CD4-positive, alpha-beta T cell treated with Interleukin-6 at 100 ng/mL for 8 hours (primary cell): Measurements from ENCODE around the gene CSRNP3.

Experiments
- DNase-seq: peaks from one replicate; pipeline ENCODE4 v3.0.0-alpha.2; 2020; ENCODE audit warnings: mixed read lengths, low spot score

Gene CSRNP3

DNA sequence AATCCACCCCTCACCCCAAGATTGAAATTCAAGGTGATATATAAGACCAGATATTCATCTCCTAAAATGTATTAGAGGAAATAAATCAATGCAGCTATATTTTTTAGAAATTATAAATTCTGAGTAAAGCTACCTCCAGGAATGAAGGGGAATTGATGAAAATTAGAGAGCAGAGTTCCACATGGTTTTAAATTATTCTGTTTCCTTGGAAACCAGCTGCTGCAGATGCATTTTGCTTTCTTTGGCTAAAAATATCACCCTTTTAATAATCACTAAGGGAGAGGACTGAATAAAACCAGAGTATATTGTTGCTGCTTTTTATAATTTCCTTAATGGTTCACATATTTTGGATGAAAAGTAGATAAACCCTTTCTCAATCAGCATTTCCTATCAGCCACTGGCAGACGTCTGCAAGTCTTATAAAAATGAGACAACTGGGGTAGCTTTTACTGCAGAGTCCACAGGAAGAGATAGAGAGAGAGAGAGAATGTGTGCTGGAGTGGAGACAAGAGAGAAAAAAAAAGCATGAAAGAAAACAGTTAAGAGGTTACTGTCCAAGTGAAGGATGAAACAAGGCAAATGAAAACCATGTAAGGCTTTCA, 2.0 kb downstream of the CSRNP3 start:
- DNase-seq = no peak

- DNase-seq = no peak
Measured at GRCh38 chr2:165472922-165473321, 3.4 kb downstream of the CSRNP3 start.

DNA sequence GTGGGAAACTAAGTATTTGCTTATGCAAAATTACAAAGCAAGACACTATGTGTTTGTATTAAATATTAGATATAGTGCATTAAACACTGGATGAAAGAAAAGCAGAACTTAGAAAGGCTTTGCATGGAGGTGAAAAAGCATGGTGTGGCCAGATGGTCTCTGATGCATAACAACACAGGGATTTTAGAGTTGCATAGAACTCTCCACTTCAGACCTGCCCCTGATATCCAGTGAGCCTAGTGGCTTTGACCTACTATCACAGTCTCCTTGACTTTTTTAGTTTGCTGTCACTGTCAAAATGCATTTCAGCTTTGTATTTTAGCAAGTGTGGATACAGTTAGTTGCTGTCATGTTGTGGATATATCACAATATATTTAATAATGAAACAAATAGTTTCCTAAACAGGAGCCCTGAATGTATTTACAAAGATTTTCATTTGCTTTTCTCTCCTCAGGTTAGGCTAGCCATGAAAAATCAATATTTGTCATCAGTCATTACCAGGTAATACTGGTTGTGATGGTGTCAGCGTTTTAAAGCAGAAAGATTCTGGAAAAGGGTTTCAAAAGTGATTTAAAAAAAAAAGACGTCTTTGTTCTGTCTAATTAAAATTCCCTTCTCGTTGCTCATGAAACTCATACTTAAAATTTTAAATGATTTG, 5.2 kb downstream of the CSRNP3 start:
- no peak for DNase-seq

DNA sequence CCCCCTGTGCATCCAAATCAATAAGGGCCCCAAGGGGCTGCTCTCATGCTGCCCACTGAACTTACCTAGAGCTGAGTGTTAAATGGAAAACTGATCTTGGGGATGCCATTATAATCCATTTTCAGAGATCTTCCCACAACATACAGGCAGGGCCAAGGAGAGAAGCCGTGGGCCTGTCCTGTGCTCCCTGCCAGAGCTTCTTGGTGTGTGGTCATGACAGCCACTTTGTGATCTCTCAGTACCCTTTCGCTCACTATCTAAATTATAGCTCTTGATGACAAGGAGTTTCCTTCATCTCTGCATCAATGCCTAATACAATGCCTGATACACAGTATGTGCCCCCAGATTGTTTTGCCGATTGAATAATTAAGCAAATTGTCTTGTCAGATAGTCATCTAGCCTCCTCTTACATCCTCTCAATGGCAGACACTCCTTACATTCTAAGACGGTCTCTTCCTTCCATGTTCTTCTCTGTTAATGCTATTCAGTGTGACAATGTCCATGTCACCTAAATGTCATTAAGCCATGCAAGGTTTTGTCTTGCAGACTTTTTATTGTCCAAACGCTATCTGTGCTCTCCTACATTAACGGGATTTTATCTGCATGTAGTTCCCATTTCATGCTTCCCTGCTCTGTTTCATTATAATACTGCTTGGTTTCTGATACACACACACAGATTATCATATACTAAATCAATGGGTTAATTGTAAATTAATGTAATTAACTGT, 5.9 kb downstream of the CSRNP3 start:
- DNase-seq = no peak

- no peak for DNase-seq
Measured at GRCh38 chr2:165479856-165480255, 10.4 kb downstream of the CSRNP3 start.

- DNase-seq = no peak
Measured at GRCh38 chr2:165494573-165494972, 25.1 kb downstream of the CSRNP3 start.

GRCh38 chr2:165497659-165498317, 28.3 kb downstream of the CSRNP3 start:
- no peak for DNase-seq

GRCh38 chr2:165499131-165499530, 29.6 kb downstream of the CSRNP3 start:
- DNase-seq = no peak

DNA sequence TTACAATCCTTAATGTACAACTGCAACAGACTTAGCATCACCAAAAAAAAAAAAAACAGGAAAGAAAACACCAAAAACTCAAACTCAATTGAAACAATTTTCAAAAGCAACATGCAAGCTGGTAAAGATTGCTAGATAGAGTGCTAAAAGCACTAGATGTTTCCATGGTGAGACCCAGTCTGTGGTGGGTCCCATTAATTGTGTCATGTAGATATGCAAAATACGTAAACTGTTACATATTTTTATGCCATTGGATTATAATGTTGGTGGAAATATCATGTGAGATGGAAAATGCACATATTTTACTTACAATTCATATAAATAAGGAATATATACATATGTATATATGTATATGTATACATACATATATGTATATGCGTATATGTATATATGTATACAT, 30.5 kb downstream of the CSRNP3 start:
- no peak for DNase-seq

DNA sequence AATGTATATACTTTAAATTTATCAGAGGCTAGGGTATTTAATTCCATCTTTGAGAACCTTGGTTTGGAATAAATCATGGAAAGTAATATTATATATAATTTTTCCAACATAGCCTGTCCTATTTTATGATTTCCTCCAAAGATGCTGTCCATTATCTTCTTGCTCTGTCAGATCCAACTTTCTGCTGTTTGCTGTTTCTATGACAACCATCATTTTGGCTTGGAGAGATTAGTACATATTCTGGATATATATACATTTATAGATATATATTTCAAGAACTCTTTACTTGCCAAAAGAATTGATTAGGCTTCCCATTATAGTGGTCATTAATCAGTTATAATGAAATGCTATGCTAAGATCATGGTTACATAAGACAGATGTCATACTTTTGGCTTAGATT, 31.3 kb downstream of the CSRNP3 start:
- no peak for DNase-seq

- no peak for DNase-seq
Measured at GRCh38 chr2:165505514-165505913, 36.0 kb downstream of the CSRNP3 start.

DNA sequence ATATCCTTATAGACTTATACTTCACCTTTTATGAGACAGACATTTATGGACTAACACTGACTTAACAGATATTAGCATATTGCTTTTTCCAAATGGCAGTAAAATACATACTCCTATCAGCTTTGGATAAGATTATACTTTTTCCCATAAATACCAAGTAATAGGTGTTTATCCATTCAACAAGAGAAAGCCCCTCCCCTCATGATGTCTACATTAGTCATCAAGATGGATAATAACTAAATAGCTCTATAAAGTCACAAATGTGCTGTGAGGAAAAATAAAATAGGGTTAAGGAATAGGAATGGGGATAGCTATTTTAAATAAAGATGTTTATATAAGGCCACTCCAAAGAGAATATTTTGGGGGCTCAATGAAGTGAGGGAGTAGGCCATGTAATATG, 39.4 kb downstream of the CSRNP3 start:
- DNase-seq = no peak

- DNase-seq = no peak
Measured at GRCh38 chr2:165513479-165513878, 44.0 kb downstream of the CSRNP3 start.

- DNase-seq = no peak
Measured at GRCh38 chr2:165518611-165519010, 49.1 kb downstream of the CSRNP3 start.

GRCh38 chr2:165522719-165523118, 53.2 kb downstream of the CSRNP3 start:
- no peak for DNase-seq

GRCh38 chr2:165524720-165525119, 55.2 kb downstream of the CSRNP3 start:
- no peak for DNase-seq

- no peak for DNase-seq
Measured at GRCh38 chr2:165528691-165529090, 59.2 kb downstream of the CSRNP3 start.

- no peak for DNase-seq
Measured at GRCh38 chr2:165529130-165529529, 59.6 kb downstream of the CSRNP3 start.

DNA sequence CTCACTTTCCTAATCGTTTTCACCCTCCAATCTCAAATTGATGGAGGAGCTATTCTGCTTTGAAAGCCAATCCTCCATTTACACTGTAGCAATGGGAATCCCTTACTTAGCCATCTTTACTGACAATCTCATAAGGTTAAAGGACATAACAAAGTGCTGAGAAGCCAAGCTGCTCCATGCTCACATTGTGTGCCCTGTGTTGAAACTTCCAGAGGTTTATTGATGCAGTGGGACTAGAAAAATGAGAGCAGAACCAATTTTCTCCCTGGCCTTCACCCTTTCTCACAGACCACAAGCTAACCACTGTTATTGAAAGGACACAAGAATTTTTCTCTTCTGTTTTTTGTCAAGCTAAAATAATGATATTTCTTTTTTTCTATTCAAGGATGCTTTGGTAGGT, 63.8 kb downstream of the CSRNP3 start:
- DNase-seq = no peak

DNA sequence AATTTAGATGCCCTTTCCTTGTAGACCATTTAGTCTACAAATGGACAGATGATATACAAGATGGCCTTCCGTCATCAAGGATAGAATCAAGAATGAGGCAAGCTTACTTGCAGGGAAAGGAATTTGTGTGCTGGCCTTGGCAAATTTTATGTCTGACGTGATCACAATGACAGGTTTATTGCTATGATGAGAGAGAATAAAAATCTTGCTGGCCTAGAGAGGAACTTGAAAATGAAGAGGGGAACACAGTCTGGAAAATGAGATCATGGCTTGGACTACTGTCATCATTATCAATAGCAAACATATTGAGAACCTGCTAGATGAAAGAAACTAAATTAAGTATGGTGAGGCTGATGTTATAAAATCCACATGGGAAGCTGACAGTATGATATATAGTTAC, 66.0 kb downstream of the CSRNP3 start:
- DNase-seq = no peak

GRCh38 chr2:165536851-165537499, 67.5 kb downstream of the CSRNP3 start:
- no peak for DNase-seq

- no peak for DNase-seq
Measured at GRCh38 chr2:165539985-165540384, 70.5 kb downstream of the CSRNP3 start.
